Astrocyte (in vitro differentiated cells and primary cell): ENCODE data around the gene NCOA1. TPM values are rescaled to one million over a fixed set of nuclear protein-coding genes. Genes with fewer than 3 reads are reported as not detected.

Experiments used
- DNase-seq: peaks from one replicate; pipeline ENCODE4 v3.0.0-alpha.2; 2010; ENCODE audit warnings: low read depth
- FAIRE-seq: peaks from 2 replicates; lab custom pipeline; 2011; peaks lifted over from hg19 to GRCh38; lab: Jason Lieb, UNC
- H2AFZ ChIP-seq: 2 replicates; pipeline ENCODE4 v1.6.0; 2012; ENCODE audit warnings: low read depth, low read length, inconsistent platforms
- H3K27ac ChIP-seq: 2 replicates; pipeline ENCODE4 v1.5.1; 2011; ENCODE audit warnings: low read depth, low read length, inconsistent platforms
- H3K27me3 ChIP-seq: 2 replicates; pipeline ENCODE4 v1.6.0; 2011; ENCODE audit warnings: low read length, inconsistent platforms; ENCODE audit not compliant: insufficient read depth
- H3K36me3 ChIP-seq: 2 replicates; pipeline ENCODE4 v1.5.1; 2011; ENCODE audit warnings: low read length, inconsistent platforms; ENCODE audit not compliant: insufficient read depth
- H3K4me1 ChIP-seq: 2 replicates; pipeline ENCODE4 v1.5.1; 2011; ENCODE audit warnings: low read length, inconsistent platforms; ENCODE audit not compliant: insufficient read depth
- H3K4me2 ChIP-seq: 2 replicates; pipeline ENCODE4 v1.6.0; 2012; ENCODE audit warnings: low read length, inconsistent platforms
- H3K4me3 ChIP-seq: 2 replicates; pipeline ENCODE4 v1.5.1; 2011; ENCODE audit warnings: low read depth, mild to moderate bottlenecking, low read length, inconsistent platforms; ENCODE audit not compliant: insufficient read depth
- H3K79me2 ChIP-seq: 2 replicates; pipeline ENCODE4 v1.6.0; 2012; ENCODE audit warnings: mild to moderate bottlenecking, low read length, inconsistent platforms; ENCODE audit not compliant: insufficient read depth
- H3K9ac ChIP-seq: 2 replicates; pipeline ENCODE4 v1.6.0; 2012; ENCODE audit warnings: mild to moderate bottlenecking, low read length, inconsistent platforms
- H3K9me3 ChIP-seq: 2 replicates; pipeline ENCODE4 v1.5.1; 2012; ENCODE audit warnings: low read depth, mild to moderate bottlenecking, low read length, inconsistent platforms; ENCODE audit not compliant: insufficient read depth
- H4K20me1 ChIP-seq: 2 replicates; pipeline ENCODE4 v1.6.0; 2012; ENCODE audit warnings: low read length, inconsistent platforms; ENCODE audit not compliant: insufficient read depth
- H3K27ac Mint-ChIP-seq: one replicate; pipeline ENCODE4 v1.8.0; 2021; ENCODE audit warnings: mild to moderate bottlenecking, mixed read lengths; ENCODE audit not compliant: unreplicated experiment
- H3K27me3 Mint-ChIP-seq: one replicate; pipeline ENCODE4 v1.8.0; 2021; ENCODE audit warnings: low read depth, mixed read lengths; ENCODE audit not compliant: unreplicated experiment
- H3K36me3 Mint-ChIP-seq: one replicate; pipeline ENCODE4 v1.8.0; 2021; ENCODE audit warnings: low read depth, mixed read lengths; ENCODE audit not compliant: unreplicated experiment
- H3K4me1 Mint-ChIP-seq: one replicate; pipeline ENCODE4 v1.8.0; 2021; ENCODE audit warnings: low read depth, mixed read lengths; ENCODE audit not compliant: unreplicated experiment
- H3K4me3 Mint-ChIP-seq: one replicate; pipeline ENCODE4 v1.8.0; 2021; ENCODE audit warnings: mild to moderate bottlenecking, moderate library complexity, mixed read lengths; ENCODE audit not compliant: unreplicated experiment
- H3K9me3 Mint-ChIP-seq: one replicate; pipeline ENCODE4 v1.8.0; 2021; ENCODE audit warnings: mild to moderate bottlenecking, mixed read lengths; ENCODE audit not compliant: unreplicated experiment
- EZH2 ChIP-seq: IDR thresholded peaks from 2 replicates; pipeline ENCODE4 v1.6.1; 2012; ENCODE audit warnings: mild to moderate bottlenecking, low read length, inconsistent platforms; ENCODE audit not compliant: insufficient read depth
- total RNA-seq: library from RNA; stranded (reverse); gene quantifications from 2 replicates; pipeline ENCODE4 v1.2.1, GENCODE V29; 2021
- TF ChIP-seq, protein P1 (sequence below): IDR thresholded peaks from 2 replicates; pipeline ENCODE4 v1.5.1; 2011; ENCODE audit warnings: low read depth, mild to moderate bottlenecking, inconsistent platforms, low read length, moderate library complexity; ENCODE audit not compliant: insufficient read depth

Gene NCOA1
- total RNA-seq, 1 donor from 2014 or later, result 14.7 TPM

DNA sequence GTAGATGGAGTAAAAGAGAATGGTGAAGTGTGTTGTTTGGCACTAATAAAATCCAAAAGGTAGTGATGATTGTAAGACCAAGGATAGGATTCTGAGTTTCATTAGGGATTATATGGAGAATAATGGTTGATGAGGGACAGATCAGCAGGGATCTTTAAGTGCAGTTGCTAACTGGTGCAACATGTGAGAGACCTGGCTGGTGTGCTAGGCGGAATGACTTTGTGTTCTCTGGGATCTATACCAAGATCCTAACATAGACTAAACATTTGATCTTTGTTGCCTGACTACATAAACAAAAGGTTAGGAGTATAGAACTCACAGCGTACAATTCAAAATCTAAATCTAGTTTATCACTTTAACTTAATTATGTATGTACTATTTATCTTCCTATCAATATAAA, 166.8 kb downstream of the NCOA1 start:
- H3K27ac ChIP-seq, result no peak overlapping the region
- no peak overlapping the region for H3K4me2 ChIP-seq
- H3K9ac ChIP-seq, result no peak overlapping the region
- TF ChIP-seq EZH2, result no peak
- TF ChIP-seq, protein P1, sequence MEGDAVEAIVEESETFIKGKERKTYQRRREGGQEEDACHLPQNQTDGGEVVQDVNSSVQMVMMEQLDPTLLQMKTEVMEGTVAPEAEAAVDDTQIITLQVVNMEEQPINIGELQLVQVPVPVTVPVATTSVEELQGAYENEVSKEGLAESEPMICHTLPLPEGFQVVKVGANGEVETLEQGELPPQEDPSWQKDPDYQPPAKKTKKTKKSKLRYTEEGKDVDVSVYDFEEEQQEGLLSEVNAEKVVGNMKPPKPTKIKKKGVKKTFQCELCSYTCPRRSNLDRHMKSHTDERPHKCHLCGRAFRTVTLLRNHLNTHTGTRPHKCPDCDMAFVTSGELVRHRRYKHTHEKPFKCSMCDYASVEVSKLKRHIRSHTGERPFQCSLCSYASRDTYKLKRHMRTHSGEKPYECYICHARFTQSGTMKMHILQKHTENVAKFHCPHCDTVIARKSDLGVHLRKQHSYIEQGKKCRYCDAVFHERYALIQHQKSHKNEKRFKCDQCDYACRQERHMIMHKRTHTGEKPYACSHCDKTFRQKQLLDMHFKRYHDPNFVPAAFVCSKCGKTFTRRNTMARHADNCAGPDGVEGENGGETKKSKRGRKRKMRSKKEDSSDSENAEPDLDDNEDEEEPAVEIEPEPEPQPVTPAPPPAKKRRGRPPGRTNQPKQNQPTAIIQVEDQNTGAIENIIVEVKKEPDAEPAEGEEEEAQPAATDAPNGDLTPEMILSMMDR, result no peak
- no peaks in the 10 kb centered on the region for H3K36me3 Mint-ChIP-seq
- H3K4me3 Mint-ChIP-seq, result no peak overlapping the region
- H3K4me1 ChIP-seq, result no peaks in the 10 kb centered on the region
- H3K27me3 Mint-ChIP-seq, result no peaks in the 10 kb centered on the region
- FAIRE-seq (no peak), DNase-seq (no peak)
- no peak overlapping the region for H3K27ac Mint-ChIP-seq
- H3K4me1 Mint-ChIP-seq, result peaks cover 9% of the 10 kb centered on the region
- H3K36me3 ChIP-seq, result no peaks in the 10 kb centered on the region
- no peaks in the 10 kb centered on the region for H3K79me2 ChIP-seq
- H3K9me3 ChIP-seq, result no peaks in the 10 kb centered on the region
- H3K4me3 ChIP-seq, result no peak overlapping the region
- H3K9me3 Mint-ChIP-seq, result no peaks in the 10 kb centered on the region
- H3K27me3 ChIP-seq, result no peaks in the 10 kb centered on the region
- no peaks in the 10 kb centered on the region for H4K20me1 ChIP-seq
- H2AFZ ChIP-seq, result no peak overlapping the region

DNA sequence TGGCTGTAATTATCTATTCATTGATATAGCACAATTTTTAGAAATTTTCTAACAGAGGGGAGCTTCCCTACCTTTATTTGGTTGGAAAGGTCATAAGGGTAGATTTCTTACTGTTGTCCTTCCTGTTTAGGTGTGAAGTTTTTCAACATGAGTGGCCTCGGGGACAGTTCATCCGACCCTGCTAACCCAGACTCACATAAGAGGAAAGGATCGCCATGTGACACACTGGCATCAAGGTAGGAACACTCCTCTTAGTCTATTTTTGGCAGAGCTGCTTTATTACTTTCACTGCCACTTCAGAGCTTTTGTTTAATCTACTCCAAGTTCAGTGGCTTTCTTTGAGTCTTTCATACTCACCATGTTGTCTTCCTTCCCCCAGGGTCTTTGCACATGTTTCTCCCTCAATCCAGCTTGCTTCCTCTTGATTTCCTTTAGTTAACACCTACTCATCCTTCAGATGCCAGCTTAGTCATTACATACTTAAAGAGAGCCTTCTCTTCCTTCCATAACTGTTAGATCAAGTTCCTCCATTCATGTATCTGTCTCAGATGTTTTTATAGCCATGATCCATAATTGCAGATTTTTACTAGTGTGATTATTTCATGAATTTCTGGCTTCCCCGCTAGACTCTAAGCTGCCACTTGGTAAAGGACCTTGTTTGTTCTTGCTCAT, 167.6 kb downstream of the NCOA1 start:
- Histone ChIP-seq H2AFZ (no peak overlapping the region), H4K20me1 (no peaks in the 10 kb centered on the region), H3K4me2 (no peak overlapping the region), H3K9me3 (no peaks in the 10 kb centered on the region), H3K4me3 (no peak overlapping the region), H3K27ac (no peak overlapping the region), H3K27me3 (no peaks in the 10 kb centered on the region), H3K9ac (no peak overlapping the region), H3K79me2 (no peaks in the 10 kb centered on the region), H3K4me1 (no peaks in the 10 kb centered on the region), H3K36me3 (no peaks in the 10 kb centered on the region)
- FAIRE-seq (no peak), DNase-seq (no peak)
- TF ChIP-seq, protein P1, result no peak
- no peak for TF ChIP-seq EZH2
- no peaks in the 10 kb centered on the region for H3K27me3 Mint-ChIP-seq
- peaks cover 9% of the 10 kb centered on the region for H3K4me1 Mint-ChIP-seq
- H3K9me3 Mint-ChIP-seq, result no peaks in the 10 kb centered on the region
- no peak overlapping the region for H3K27ac Mint-ChIP-seq
- H3K36me3 Mint-ChIP-seq, result no peaks in the 10 kb centered on the region
- H3K4me3 Mint-ChIP-seq, result no peak overlapping the region

DNA sequence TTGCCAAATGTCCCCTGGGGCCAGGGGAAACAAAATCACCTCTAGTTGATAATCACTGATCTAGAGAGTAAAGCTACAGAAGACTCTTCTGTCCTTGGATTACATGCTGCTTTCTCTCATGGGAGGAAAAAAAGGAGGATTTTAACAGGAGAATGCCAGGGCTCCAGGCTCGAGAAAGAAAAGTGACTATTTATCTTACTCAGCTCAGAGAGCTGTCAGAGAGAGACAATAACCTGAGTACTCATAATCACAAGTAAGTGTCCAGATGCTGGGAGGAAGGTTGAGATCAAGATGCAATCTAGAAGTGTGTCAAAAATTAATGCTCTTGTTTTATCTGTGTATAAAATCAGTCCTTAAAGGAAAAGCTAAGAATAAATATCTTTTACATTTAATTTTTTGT, 168.8 kb downstream of the NCOA1 start:
- no peak for FAIRE-seq
- H3K4me3 Mint-ChIP-seq, result no peak overlapping the region

More for the DNA sequence above, 168.8 kb downstream of the NCOA1 start:
- H3K36me3 ChIP-seq, result no peaks in the 10 kb centered on the region
- no peak for DNase-seq
- H3K4me1 ChIP-seq, result no peaks in the 10 kb centered on the region
- H3K36me3 Mint-ChIP-seq, result no peaks in the 10 kb centered on the region
- H3K9me3 ChIP-seq, result no peaks in the 10 kb centered on the region
- H3K4me1 Mint-ChIP-seq, result peaks cover 9% of the 10 kb centered on the region
- H3K79me2 ChIP-seq, result no peaks in the 10 kb centered on the region
- no peak overlapping the region for H3K27ac ChIP-seq
- no peak overlapping the region for H3K4me3 ChIP-seq
- H2AFZ ChIP-seq, result no peak overlapping the region
- H3K9me3 Mint-ChIP-seq, result no peaks in the 10 kb centered on the region
- TF ChIP-seq EZH2, result no peak
- TF ChIP-seq, protein P1, result no peak
- H3K4me2 ChIP-seq, result no peak overlapping the region
- no peaks in the 10 kb centered on the region for H4K20me1 ChIP-seq
- H3K9ac ChIP-seq, result no peak overlapping the region
- H3K27me3 ChIP-seq, result no peaks in the 10 kb centered on the region
- H3K27me3 Mint-ChIP-seq, result no peaks in the 10 kb centered on the region
- no peak overlapping the region for H3K27ac Mint-ChIP-seq
